Myocyte (in vitro differentiated cells): ENCODE results near the gene ZNF398. TPM values are rescaled to one million over a fixed set of nuclear protein-coding genes. Genes with fewer than 3 reads are reported as not detected.

Experiments
- DNase-seq: peaks from one replicate; pipeline ENCODE4 v3.0.0-alpha.2; 2012; ENCODE audit warnings: low read depth
- total RNA-seq: library from RNA; depleted of rRNA; stranded (reverse); fragments of >200 nt; gene quantifications from 2 replicates; pipeline ENCODE4 v1.2.3, GENCODE V29; 2014

The ZNF398 gene
- total RNA-seq, 1 donor from 2014 or later = 21.1 TPM

GRCh38 chr7:149196151-149196704 lies 49.0 kb downstream of the ZNF398 start:
- DNase-seq = peak; percentile 31

GRCh38 chr7:149196705-149197171 lies 49.5 kb downstream of the ZNF398 start:
- peak; percentile 23 for DNase-seq

- no peak for DNase-seq
Measured at GRCh38 chr7:149197675-149198074, 50.4 kb downstream of the ZNF398 start.

- DNase-seq = no peak
Measured at GRCh38 chr7:149198161-149198816, 51.0 kb downstream of the ZNF398 start.

GRCh38 chr7:149199234-149199995 lies 52.2 kb downstream of the ZNF398 start:
- DNase-seq = no peak

- no peak for DNase-seq
Measured at GRCh38 chr7:149202831-149203231, 55.6 kb downstream of the ZNF398 start.

GRCh38 chr7:149205690-149206381 lies 58.6 kb downstream of the ZNF398 start:
- DNase-seq = no peak

GRCh38 chr7:149207324-149208035 lies 60.2 kb downstream of the ZNF398 start:
- no peak for DNase-seq

- peak; percentile 57 for DNase-seq
Measured at GRCh38 chr7:149209518-149210269, 62.4 kb downstream of the ZNF398 start.

- DNase-seq = no peak
Measured at GRCh38 chr7:149210551-149210950, 63.3 kb downstream of the ZNF398 start.

- no peak for DNase-seq
Measured at GRCh38 chr7:149214020-149214720, 66.9 kb downstream of the ZNF398 start.

- peak; percentile 58 for DNase-seq
Measured at GRCh38 chr7:149216402-149216801, 69.1 kb downstream of the ZNF398 start.

- no peak for DNase-seq
Measured at GRCh38 chr7:149217570-149217969, 70.3 kb downstream of the ZNF398 start.

GRCh38 chr7:149218469-149219420 lies 71.5 kb downstream of the ZNF398 start:
- no peak for DNase-seq

GRCh38 chr7:149220534-149220933 lies 73.3 kb downstream of the ZNF398 start:
- DNase-seq = peak; percentile 30

- DNase-seq = no peak
Measured at GRCh38 chr7:149223176-149223575, 75.9 kb downstream of the ZNF398 start.

- DNase-seq = no peak
Measured at GRCh38 chr7:149223761-149224160, 76.5 kb downstream of the ZNF398 start.

GRCh38 chr7:149224352-149224751 lies 77.1 kb downstream of the ZNF398 start:
- DNase-seq = no peak

GRCh38 chr7:149225106-149225505 lies 77.9 kb downstream of the ZNF398 start:
- no peak for DNase-seq
